ENCODE measurements around the gene RAPSN.

Gene RAPSN

DNA sequence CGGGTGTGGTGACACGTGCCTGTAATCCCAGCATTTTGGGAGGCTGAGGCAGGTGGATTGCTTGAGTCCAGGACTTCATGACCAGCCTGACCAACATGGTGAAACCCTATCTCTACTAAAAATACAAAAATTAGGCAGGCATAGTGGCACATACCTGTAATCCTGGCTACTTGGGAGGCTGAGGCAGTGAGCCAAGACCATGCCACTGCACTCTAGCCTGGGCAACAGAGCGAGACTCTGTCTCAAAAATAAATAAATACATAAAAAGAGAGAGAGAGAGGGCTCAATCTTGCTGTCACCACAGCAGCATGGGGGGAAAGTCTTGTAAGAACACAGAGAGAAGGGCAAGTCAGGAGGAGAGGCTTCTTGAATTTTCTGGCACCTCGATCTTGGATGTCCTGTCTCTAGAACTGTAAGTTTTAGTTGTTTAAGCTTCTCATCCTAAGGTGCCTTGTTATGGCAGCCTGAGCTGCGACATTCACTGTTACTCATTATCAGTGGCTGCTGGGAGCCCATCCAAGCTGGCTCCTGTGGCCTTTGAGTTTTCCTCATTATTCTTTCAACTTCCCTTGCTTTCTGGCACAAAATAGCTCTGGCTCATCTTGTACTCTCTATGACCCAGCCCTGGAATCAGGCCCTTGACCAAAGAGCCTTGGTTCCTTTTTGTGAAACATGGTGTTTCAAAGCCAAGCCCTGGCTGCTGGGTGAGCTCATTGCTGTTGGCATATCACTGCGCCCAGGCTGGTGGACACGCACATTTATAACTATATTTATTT, 14.7 kb downstream of the RAPSN start:
- DNase-seq (ENCODE audit: low read depth, low spot score) = no peak

DNA sequence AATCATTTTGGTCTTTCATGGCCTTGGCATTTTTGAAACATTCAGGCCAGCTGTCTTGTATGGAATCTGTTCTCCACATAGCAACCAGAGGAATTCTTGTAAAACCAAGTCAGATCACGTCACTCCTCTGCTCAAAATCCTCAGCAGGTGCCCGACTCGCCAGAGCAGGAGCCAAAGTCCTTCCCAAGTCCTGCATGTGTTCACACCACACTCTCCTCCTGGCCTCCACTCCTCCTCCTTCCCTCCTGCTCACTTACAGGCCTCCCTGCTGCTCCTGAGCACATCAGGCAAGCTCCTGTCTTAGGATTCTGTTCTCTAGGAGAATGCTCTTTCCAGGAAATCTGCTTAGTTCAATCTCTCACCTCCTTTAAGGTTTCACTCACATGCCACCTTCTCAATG, 15.8 kb downstream of the RAPSN start:
- no peak for DNase-seq (ENCODE audit: low read depth, low spot score)

DNA sequence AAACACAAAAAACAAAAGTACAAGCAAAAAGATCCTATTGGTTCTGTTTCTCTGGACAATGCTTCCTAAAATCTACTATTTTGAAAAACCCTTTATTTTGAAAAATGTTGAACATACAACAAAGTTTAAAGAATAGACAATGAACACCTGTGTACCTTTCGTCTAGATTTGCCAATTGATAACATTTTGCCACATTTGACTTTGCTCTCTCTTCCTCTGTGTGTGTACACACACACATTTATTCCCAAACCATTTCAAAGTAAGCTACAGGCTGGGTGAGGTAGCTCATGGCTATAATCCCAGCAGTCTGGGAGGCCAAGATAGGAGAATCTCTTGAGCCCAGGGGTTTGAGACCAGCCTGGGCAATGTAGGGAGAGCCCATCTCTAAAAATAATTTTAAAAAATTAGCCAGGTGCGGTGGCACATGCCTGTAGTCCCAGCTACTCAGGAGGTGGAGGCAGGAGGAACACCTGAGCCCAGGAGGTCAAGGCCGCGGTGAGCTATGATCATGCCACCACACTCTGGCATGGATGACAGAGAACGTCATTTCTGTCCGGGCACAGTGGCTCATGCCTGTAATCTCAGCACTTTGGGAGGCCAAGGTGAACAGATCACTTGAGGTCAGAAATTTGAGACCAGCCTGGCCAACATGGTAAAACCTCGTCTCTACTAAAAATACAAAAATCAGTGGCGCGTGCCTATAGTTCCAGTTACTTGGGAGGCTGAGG, 17.4 kb downstream of the RAPSN start:
- no peak for DNase-seq (ENCODE audit: low read depth, low spot score)

DNA sequence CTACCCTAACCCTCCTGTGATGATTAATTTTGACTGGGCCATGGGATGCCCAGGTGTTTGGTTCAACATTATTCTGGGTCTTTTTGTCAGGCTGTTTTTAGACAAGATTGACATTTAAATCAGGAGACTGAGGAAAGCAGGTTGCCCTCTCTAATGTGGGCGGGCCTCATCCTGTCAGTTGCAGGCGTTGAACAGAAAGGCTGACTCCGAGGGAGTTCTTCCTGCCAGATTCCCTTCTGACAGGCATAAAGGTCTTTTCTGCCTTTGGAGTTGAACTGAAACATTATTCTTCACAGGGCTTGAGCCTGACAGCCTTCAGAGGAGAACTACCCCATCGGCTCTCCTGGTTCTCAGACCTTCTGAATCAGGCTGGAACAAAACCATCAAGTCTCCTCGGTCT, 18.4 kb downstream of the RAPSN start:
- no peak for DNase-seq (ENCODE audit: low read depth, low spot score)

DNA sequence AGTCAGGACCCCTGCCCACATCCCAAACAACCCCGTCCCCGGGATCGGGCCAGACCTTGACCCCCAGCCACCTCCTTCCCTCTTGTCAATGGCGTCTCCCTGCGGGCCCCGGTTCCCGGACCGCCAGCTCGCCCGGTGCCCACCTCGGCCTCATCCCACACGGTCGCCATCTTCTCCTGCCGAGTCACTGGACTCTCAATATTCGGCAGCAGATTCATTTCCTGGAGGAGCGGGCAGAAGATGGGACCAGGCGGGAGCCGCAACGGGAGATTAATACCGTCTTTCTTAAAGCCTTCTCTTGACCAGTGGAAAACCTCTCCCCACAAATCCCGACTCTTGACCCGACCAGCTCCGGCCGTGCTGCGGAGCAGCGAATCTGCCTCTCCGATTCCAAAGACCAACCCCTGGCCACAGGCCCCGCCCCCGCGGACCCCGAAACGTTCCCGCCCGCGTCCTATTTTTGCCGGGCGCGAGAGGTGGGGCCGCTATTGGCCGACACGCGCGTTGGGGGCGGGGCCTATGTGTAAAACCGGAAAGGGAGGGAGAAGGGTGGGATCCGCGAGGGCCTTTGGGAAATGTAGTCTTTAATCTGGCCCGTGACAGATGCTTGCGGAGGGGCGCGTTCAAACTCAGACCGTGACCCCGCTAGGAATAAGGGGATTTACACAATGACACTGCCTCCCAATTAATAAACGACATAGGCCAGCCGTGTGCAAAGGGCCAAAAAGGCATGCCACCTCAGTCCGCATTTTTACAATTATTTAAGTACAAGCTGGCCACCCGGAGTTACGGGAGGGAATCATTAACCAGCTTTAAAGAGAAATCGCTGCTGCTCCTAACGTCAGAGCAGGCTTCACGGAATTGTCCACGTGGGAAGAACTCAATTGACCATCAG, 22.6 kb downstream of the RAPSN start, which contains the start of gene PSMC3:
Gene PSMC3, minus strand, starts transcription at position 378 of the 895 bp plus-strand sequence. Its CDS starts 160 bp downstream, at position 218.
- DNase-seq (ENCODE audit: low read depth, low spot score) = peak; percentile 99

DNA sequence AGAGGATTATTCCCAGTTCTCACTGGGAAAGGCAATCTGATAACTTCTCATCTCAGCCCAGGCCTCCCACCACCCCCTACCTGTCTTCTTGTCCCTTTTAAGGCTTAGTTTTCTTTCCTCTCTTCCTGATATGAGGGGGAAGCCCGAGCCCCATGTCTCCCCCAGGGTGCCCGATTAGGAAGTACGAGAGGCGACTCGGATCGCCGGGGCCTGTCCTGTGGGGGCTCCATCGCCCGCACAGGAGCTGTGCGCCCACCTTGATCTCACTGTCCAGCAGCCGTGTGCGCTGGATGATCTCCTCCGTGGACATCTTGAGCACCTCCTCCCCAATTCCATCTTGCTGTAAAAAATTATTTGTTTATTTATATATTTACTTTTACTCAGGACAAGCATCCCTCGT, 23.3 kb downstream of the RAPSN start:
- no peak for DNase-seq (ENCODE audit: low read depth, low spot score)

DNA sequence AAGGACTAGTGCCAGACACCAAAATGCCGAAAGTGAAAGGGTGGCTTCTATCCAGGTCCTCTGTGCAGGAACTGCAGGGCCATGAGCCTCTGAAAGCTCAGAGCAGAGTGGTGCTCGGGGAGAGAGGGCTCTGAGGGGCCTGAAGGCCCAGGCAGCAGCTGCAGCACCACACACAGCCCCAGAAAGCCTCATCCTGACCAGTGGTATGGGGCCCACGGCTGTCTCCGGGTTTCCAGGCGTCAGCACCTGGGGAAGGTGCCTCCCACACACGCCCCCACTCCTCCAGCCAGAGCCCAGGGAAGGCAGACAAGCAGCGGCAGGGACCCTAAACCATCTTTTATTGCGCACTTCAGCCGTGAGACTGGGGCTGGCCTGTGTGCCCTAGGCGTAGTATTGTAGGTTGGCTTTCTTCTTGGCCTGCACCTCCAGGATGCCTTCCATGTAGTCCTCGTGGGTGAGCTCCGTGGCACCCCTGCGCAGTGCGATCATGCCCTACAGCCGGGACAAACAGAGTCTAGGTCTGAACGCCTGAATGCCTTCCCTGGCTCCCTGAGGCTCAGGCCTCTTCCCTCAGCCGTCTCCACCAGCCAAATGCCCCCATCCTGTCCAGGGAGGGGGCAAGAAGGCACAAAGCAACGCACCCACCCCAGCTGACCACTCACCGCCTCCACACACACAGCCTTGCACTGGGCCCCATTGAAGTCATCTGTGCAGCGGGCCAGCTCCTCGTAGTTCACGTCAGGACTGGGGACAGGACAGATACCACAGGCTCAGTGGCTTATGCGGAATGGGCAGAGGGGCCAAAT, 30.3 kb downstream of the RAPSN start:
- DNase-seq (ENCODE audit: low read depth, low spot score) = no peak

DNA sequence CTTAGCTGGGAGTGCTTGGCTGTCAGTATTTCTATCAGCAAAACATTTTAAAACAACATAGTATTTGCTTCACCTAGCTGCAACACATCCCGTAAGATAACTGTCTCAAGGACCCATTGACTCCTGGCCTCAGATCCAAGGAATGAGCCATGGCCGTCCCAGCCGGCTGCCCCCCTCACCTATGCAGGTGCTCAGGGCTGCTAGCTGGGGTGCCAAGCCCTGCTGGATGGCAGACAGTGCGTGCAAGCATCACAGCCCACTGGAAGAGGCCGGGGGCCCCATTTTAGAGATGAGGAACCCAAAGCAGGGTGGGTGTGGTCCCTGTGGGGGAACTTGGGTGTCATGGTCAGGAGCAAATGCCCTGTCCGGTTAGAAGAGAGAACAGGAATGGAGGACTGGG, 31.2 kb downstream of the RAPSN start:
- DNase-seq (ENCODE audit: low read depth, low spot score) = no peak

DNA sequence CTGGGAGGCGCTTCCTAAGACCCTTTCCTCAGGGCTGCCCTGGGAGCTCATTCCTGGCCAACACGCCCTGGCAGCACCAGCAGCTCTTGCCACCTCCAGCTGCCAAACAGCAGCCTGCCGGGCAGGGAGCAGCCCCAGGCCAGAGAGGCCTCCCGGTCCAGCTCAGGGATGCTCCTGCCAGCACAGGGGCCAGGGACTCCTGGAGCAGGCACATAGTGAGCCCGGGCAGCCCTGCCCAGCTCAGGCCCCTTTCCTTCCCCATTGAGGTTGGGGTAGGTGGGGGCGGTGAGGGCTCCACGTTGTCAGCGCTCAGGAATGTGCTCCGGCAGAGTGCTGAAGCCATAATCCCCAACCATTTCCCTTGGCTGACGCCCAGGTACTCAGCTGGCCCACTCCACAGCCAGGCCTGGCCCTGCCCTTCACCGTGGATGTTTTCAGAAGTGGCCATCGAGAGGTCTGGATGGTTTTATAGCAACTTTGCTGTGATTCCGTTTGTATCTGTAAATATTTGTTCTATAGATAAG, 32.9 kb downstream of the RAPSN start:
- no peak for DNase-seq (ENCODE audit: low read depth, low spot score)

DNA sequence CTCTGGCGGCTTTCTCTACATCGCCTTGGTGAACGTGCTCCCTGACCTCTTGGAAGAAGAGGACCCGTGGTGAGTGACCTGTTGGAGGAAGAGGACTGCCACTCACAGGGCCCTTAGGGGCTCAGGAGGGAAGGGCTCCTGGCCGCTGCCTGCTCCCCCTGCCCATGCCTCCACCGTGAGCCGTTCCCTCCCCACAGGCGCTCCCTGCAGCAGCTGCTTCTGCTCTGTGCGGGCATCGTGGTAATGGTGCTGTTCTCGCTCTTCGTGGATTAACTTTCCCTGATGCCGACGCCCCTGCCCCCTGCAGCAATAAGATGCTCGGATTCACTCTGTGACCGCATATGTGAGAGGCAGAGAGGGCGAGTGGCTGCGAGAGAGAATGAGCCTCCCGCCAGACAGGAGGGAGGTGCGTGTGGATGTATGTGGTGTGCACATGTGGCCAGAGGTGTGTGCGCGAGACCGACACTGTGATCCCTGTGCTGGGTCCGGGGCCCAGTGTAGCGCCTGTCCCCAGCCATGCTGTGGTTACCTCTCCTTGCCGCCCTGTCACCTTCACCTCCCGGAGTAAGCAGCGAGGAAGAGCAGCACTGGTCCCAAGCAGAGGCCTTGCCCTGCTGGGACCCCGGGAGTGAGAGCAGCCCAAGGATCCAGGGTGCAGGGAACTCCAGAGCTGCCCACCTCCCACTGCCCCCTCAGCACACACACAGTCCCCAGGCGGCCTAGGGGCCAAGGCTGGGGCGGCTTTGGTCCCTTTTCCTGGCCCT, 33.7 kb downstream of the RAPSN start:
- DNase-seq (ENCODE audit: low read depth, low spot score) = no peak

DNA sequence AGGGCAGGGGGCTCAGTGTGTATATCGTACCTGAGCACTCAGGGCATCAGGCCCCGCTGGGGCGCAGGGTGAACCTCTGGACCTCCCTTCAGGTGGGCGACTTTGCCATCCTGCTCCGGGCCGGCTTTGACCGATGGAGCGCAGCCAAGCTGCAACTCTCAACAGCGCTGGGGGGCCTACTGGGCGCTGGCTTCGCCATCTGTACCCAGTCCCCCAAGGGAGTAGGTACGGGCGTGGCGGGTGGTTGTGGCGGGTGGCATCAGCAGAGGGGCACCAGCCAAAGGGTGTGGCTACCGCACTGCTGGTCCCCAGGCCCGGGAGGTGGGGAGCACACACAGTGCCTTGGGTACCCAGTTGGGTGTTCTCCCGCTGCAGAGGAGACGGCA, 34.3 kb downstream of the RAPSN start:
- no peak for DNase-seq (ENCODE audit: low read depth, low spot score)

DNA sequence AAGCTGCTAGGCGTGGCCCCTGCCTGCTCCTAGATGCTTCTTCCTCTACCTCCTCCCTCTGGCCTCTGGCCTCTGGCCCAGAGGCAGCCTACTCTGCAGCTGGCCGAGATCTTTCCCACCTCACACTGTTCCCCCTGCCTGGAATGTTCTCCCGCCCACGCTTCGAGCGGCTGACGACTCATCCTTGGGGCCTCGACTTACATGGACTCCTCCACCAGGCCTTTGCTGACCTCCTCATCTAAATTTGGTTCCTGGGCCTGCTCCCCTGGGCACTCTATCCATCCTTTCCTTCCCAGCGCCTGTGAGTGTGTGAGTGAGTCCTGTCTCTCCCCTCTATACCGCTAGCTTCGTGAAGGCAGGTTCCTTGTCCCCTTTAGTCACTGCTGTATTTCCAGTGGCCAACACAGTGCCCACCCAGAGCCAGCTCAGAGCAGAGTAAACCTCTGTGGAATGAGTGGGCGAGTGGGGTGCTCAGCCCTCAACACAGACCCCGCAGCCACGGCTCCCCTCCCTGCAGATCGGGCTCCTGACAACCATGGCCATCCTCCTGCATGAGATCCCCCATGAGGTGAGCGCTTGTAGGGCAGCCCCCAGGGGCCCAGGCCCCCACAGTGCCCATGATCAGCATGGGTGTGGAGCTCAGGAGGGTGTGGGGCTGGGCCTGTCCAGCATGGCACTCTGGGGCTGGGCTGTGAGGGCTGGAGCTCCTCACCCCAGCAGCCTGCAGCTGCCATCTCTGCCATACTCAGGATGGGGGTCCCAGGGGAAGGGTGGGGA, 34.8 kb downstream of the RAPSN start:
- DNase-seq (ENCODE audit: low read depth, low spot score) = no peak

DNA sequence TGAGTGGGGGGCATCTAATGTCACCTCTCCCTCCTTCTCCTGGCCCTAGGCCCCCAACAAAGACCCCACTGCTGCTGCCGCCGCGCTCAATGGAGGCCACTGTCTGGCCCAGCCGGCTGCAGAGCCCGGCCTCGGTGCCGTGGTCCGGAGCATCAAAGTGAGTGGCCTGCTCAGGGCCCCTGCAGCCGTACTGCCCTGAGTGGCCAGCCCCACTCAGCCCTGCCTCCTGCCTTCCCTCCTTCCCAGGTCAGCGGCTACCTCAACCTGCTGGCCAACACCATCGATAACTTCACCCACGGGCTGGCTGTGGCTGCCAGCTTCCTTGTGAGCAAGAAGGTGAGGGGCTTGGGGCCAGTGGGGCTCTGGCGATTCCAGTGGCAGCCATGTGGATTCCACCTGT, 35.6 kb downstream of the RAPSN start:
- DNase-seq (ENCODE audit: low read depth, low spot score) = no peak

DNA sequence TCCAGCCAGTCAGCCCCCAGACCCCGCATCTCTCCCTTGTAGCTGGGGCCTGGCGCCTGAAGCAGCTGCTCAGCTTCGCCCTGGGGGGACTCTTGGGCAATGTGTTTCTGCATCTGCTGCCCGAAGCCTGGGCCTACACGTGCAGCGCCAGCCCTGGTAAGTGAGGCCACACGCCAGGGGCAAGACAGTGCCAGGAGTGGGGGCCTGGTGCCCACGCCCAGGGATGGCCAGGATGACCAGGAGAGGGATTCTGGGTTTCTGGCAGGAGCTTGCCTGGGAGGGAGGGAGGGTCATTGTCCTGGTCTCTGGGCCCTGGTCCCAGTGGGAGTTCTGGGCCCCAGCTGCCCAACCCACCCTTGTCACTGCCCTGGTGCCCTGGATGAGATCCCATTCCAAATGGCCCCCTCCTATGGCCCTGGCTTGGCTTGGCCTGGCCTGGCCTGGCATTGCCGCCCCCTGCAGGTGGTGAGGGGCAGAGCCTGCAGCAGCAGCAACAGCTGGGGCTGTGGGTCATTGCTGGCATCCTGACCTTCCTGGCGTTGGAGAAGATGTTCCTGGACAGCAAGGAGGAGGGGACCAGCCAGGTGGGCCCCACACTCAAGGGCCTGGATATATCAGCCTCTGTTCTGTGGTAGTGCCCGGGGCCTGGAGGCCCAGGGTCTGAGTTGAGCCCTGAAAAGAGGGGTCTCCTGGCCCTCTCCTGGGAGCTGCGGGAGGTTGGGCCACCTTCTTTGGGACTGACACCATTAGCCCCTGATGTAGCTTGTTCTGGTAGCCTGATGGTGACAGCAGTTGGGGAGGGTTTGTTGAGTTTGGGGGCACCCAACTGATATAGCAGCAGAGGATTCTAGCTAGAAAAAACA, 36.8 kb downstream of the RAPSN start:
- DNase-seq (ENCODE audit: low read depth, low spot score) = no peak

DNA sequence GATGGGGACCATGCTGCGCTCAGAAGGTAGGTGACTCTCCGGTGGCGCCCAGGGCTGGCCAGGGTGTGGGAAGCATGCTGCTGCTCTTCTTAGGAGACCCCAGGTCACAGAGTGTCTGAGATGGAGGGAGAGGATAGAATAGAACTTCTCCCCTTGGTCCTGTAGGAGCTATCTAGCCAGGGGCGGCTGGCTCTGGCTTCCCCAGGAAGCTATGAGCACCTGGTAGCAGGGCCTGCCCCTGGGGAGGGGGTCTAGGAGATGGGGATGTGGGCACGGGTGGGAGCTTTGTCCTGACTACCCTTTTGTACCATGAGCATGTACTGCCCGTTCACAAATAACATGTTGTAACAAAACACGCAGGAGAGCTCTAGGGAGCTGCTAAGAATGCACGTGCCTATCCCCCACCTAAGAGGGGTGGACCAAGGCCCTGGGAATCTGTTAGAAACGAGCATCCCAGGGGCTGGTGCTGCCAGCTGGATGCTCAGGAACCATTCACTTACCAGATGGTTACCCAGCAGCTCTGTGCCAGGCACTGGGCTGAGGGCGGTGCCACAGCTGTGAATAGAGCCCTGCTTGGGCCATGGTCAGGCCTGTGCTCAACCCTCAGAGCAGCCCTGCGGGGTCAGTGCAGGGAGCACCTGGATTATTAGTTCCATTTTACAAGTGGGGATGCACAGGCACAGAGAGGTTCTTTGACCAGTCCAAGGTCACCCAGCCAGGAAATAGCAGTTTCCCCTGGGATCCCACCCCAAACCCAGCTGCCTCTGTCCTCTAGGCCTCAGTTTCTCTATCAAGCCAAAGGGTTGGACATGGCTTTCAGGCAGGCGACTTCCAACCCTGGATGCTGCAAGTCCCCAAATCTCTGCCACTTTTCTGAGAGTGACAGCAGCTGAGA, 38.3 kb downstream of the RAPSN start:
- no peak for DNase-seq (ENCODE audit: low read depth, low spot score)

DNA sequence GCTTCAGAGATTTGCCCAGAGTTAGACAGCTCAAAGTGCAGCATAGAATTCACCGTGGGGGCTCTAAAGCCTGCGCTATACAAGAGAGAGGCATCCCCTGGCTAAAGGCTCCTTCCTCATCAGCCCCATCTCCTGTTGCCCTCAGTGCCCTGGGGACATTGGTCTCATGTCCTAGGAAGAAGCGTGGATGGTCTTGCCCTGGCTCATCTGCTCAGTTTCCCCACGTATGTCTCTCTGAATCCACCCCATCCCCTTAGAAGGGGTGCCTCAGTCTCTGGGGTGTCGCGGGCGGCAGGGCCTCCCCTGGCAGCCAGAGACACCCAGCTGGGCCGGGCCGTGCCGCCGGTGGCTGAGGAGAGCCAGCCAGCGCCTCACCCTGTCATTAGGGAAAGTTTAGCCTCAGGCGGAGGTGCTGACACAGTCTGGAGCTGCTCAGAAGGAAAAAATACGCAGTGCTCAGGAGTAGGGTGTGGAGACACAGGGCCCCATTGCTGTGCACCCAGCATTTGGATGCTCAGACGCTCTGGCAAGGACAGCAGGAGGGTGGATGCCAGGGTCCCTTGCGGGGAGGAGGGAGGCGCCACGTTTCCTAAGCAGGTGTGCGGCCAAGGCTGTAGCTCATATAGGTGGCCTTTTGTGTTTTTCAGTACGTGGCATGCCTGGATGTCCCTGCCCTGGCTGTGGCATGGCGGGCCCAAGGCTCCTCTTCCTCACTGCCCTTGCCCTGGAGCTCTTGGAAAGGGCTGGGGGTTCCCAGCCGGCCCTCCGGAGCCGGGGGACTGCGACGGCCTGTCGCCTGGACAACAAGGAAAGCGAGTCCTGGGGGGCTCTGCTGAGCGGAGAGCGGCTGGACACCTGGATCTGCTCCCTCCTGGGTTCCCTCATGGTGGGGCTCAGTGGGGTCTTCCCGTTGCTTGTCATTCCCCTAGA, 39.2 kb downstream of the RAPSN start:
- no peak for DNase-seq (ENCODE audit: low read depth, low spot score)
